ENCODE results near the gene ATN1.

ATN1 gene

GRCh38 chr12:6975297-6976032 lies 47.7 kb downstream of the ATN1 start:
- DNase-seq (ENCODE audit: low spot score), result no peak

GRCh38 chr12:6977653-6978052 lies 49.9 kb downstream of the ATN1 start:
- no peak for DNase-seq (ENCODE audit: low spot score)

GRCh38 chr12:6978188-6978587 lies 50.4 kb downstream of the ATN1 start:
- no peak for DNase-seq (ENCODE audit: low spot score)

GRCh38 chr12:6978611-6979011 lies 50.9 kb downstream of the ATN1 start:
- no peak for DNase-seq (ENCODE audit: low spot score)

GRCh38 chr12:6979021-6979420 lies 51.3 kb downstream of the ATN1 start:
- no peak for DNase-seq (ENCODE audit: low spot score)

DNA sequence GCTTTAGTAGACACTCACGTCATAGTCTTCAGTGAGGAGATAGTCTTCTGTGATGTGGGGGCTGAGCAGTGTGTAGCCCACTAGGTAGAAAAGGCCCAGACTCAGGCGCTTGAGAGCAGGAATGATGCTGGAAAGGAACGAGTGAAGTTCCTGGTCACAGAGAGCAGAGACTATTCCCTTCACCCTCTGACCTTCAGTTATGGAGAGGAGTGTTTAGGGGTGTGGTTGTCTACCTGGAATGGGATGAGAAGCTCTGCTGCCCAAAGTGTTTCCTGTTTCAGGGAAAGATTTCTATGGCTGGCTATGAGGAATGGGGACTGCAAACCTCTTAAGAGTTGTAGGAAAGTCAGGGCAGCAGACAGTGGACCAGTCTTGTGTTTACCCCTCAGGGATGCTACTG lies 51.7 kb downstream of the ATN1 start:
- no peak for DNase-seq (ENCODE audit: low spot score)

GRCh38 chr12:6980075-6980474 lies 52.3 kb downstream of the ATN1 start:
- DNase-seq (ENCODE audit: low spot score), result no peak

DNA sequence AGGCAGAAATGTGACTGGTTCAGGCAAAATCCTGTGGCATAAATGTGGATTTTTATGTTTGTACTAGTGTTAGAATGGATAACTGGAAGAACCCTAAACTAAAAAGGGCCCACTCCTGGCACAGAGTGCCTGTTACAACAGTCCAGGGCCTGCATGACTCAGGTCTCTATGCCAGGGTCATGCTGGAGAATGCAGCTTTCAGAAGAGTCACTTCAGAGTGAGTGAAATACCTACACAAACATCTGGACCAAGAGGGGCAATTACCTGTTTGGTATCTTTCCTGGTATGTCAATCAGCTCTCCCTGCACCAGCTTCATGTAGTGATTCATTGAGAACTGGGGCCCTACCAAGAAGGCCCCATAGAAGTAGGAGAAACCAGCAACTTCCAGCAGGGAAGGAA lies 53.0 kb downstream of the ATN1 start:
- no peak for DNase-seq (ENCODE audit: low spot score)

DNA sequence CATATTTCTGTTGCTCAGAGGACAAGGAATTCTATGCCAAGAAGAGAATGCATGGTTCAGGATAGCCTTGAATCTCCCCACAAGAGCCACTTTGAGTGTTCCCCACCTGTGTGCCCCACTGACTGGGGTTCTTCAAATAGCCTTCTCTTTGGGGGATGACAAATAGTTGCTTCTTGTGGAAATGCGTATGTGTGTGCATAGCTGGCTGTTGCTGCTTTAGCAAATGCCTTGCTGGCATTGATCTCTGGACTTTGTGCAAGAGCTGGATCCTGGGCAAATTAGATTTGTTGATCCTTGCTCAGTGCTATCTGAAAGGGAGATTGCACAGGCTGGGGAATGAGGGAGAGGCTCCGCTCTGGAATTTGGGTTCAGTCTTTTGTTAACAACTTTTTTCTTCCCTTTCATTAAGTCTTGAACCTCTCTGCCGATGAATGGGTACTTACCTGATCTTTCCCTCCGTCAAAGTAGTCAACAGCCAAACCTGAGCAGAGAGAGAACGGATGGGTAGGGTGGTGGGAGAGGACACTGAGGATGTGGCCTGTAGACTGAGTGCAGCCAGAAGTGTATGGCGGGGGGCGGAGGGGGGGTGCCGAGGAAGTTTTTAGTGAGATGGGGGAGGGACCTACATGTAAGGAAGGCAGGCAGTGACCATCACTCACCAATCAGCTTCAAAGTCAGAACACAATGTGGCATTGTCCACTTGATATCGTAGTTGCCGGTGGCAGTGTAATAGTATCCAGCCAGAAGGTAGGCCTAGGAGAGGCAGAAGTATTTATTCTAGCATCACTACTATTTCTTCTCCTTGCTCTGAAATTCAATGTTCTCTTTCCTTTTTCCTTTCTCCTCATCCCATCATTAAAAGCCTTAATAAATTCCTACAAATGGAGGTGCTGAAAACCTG lies 53.6 kb downstream of the ATN1 start:
- DNase-seq (ENCODE audit: low spot score), result no peak

- no peak for DNase-seq (ENCODE audit: low spot score)
Measured at GRCh38 chr12:6982532-6982931, 54.8 kb downstream of the ATN1 start.

- no peak for DNase-seq (ENCODE audit: low spot score)
Measured at GRCh38 chr12:6987956-6988553, 60.3 kb downstream of the ATN1 start.
